Left ventricle myocardium inferior (tissue), 1 donor: ENCODE results near the gene HDAC4. TPM values are rescaled to one million over a fixed set of nuclear protein-coding genes. Genes with fewer than 3 reads are reported as not detected.

Source experiments
- DNase-seq: peaks from one replicate; pipeline ENCODE4 v3.0.0-alpha.2; 2020
- H3K27ac ChIP-seq: fragments of 200-600 bp; replicated peaks from 2 replicates; pipeline ENCODE4 v1.8.0; 2021
- H3K27me3 ChIP-seq: fragments of 200-600 bp; 2 replicates; pipeline ENCODE4 v1.8.0; 2021; ENCODE audit warnings: low read depth
- H3K36me3 ChIP-seq: fragments of 200-600 bp; 2 replicates; pipeline ENCODE4 v1.8.0; 2021
- H3K4me1 ChIP-seq: fragments of 200-600 bp; 2 replicates; pipeline ENCODE4 v1.8.0; 2021
- H3K4me3 ChIP-seq: fragments of 200-600 bp; 2 replicates; pipeline ENCODE4 v1.8.0; 2021; ENCODE audit warnings: mild to moderate bottlenecking, moderate library complexity
- H3K9me3 ChIP-seq: fragments of 200-600 bp; replicated peaks from 2 replicates; pipeline ENCODE4 v1.8.0; 2021
- intact Hi-C: fragments of 100-400 bp; cut with micrococcal nuclease; formaldehyde crosslinking; loops from one replicate; pipeline ENCODE4 v1.11.0; 2022
- total RNA-seq: library from RNA; stranded (reverse); fragmentation: NEBNext Ultra II Directional; extraction: Animal tissue kit (Norgen Biotek cat#: 25700); gene quantifications from one replicate; pipeline ENCODE4 v1.2.1, GENCODE V29; 2021
- TF ChIP-seq, protein P1 (sequence below): fragments of 200-600 bp; IDR thresholded peaks from 2 replicates; pipeline ENCODE4 v1.8.0; 2021; ENCODE audit warnings: antibody characterized with exemption, mild to moderate bottlenecking, borderline replicate concordance
- donor health status: DM: no; HTN: yes; CAD: no; lungs with severe emphysema.

Gene HDAC4
- total RNA-seq, 1 donor from 2014 or later = 23.9 TPM

DNA sequence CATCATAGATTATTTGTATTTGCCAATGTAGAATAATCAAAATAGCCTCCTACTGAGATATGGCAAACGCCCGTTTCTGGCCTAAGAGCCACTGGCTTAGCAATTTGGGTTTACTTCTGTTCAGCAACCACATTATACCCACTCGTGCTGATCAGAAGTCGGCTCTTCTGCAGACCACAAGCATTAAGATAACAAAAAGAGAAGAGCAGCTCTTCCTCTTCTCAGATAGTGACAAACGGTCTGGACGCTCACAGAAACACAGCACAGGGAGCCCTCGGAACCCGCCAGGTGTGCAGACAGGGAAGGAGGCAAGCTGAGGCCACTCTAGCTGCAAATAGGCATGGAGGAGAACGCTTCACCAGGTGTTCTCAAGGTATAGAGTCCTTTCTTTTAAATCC is 164.0 kb downstream of the HDAC4 start:
- DNase-seq = no peak
- no peaks in the 10 kb centered on the region for H3K27me3 ChIP-seq
- H3K9me3 ChIP-seq = no peaks in the 10 kb centered on the region
- H3K4me3 ChIP-seq = no peak overlapping the region
- no peaks in the 10 kb centered on the region for H3K36me3 ChIP-seq
- intact Hi-C loops = no loop called here
- no peak overlapping the region for H3K27ac ChIP-seq
- peaks cover 41% of the 10 kb centered on the region for H3K4me1 ChIP-seq
- TF ChIP-seq, protein P1, sequence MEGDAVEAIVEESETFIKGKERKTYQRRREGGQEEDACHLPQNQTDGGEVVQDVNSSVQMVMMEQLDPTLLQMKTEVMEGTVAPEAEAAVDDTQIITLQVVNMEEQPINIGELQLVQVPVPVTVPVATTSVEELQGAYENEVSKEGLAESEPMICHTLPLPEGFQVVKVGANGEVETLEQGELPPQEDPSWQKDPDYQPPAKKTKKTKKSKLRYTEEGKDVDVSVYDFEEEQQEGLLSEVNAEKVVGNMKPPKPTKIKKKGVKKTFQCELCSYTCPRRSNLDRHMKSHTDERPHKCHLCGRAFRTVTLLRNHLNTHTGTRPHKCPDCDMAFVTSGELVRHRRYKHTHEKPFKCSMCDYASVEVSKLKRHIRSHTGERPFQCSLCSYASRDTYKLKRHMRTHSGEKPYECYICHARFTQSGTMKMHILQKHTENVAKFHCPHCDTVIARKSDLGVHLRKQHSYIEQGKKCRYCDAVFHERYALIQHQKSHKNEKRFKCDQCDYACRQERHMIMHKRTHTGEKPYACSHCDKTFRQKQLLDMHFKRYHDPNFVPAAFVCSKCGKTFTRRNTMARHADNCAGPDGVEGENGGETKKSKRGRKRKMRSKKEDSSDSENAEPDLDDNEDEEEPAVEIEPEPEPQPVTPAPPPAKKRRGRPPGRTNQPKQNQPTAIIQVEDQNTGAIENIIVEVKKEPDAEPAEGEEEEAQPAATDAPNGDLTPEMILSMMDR = no peak

DNA sequence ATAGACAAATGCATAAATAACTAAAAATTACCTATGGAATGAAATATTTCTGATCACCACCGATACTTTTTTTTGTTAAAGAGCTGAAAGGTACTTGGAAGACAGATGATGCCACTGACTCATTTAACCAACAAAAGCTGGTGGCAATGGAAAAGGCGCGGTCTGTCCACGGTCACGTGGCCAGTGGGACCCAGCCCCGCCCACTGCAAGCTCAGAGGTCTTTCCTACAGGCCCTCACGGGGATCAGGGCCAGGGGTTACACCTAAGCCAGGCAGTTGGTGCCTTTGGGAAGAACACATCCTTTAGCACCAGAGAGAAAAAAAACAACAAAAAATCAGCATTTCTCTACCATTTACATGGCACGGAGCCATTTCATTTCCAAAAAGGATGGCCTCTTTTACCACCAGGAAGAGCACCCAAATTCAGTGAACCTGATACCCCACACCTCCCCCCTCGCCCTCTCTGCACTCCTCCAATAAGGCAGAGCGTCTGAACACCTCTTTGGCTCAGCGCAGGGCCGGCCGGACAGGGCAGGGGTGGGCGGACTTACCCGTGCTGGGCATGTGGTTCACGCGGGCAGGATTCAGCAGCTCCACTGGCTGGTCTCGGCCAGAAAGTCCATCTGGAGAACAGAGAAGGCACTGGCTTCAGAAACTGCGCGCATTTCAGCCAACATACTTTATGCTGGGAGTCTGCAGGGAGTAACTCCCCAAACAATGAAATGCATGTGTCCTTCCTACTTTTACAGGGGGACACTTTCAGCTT is 164.6 kb downstream of the HDAC4 start:
- Histone ChIP-seq H3K27ac (no peak overlapping the region), H3K36me3 (no peaks in the 10 kb centered on the region), H3K4me3 (no peak overlapping the region), H3K27me3 (no peaks in the 10 kb centered on the region), H3K9me3 (no peaks in the 10 kb centered on the region), H3K4me1 (peaks cover 37% of the 10 kb centered on the region)
- DNase-seq = no peak
- intact Hi-C loops = no loop called here
- TF ChIP-seq, protein P1 = no peak

DNA sequence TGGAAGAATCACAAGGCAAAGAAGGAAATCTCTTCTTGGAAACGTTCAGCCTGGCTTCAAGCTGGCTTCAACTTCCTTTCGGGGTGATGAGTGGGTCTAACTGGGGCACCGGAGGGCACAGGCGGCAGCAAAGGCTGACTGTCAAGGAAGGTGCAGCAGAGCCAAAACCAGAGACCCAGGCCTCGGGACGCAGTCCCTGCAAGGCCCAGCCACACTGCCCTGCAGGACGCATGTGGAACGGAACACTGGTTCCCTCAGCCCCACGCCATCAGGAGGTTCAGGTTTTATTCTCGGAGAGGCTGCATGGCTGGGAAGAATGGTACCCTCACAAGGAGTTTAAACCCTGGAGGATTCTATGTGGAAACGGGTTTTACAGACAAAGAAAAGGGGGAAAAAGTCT is 165.5 kb downstream of the HDAC4 start:
- TF ChIP-seq, protein P1 = no peak
- no peaks in the 10 kb centered on the region for H3K27me3 ChIP-seq

DNA sequence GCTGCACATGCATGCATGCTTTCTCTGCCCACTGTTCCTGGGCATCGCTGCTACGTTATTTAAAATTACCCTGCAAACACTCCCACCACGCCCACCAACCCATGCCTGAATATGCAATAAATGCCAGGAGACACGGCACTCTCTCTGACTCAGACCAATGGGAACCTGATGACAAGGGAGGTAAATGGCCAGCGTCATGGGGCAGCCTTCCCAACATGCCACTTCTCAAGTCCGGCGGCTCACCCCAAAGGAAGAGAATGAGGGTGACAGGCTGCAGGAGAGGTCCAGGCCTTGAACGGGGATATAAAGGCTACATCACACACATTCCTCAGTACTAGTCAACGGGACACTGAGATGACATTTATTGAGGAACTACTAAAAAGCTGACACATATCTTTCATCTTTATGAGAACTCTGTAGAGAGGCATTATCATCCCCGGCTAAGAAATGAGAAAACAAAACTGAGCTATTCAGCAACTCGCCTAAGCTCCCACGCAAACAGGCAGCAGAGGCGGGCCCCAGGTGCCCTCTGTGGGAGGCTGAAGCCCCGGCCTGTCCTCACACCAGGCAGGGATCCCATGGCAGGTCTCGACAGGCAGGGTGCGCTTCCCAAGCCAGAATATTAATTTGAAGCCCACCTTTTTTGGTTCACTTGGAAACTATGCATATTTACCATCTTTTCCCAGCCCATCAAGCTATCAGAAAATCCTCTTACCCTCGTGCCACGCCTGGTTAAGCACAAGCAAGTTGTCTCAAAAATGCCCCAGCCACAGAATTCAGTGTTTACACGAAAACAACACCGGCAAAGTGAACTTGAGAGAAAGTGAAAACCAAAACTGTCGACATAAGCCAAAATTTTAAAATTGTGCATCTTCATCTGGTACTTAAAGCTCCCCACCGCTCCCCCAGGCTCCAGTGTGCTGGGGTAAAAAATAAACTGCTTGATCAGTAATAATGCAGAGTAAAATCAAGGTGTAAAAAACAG is 166.3 kb downstream of the HDAC4 start:
- no peak overlapping the region for H3K4me3 ChIP-seq
- TF ChIP-seq, protein P1 = no peak
- DNase-seq = no peak
- intact Hi-C loops = no loop called here
- no peaks in the 10 kb centered on the region for H3K36me3 ChIP-seq
- H3K4me1 ChIP-seq = peaks cover 34% of the 10 kb centered on the region
- no peaks in the 10 kb centered on the region for H3K27me3 ChIP-seq
- no peak overlapping the region for H3K27ac ChIP-seq
- H3K9me3 ChIP-seq = no peaks in the 10 kb centered on the region

More for the DNA sequence above, 165.5 kb downstream of the HDAC4 start:
- Histone ChIP-seq H3K4me1 (peaks cover 37% of the 10 kb centered on the region), H3K36me3 (no peaks in the 10 kb centered on the region), H3K4me3 (no peak overlapping the region), H3K9me3 (no peaks in the 10 kb centered on the region), H3K27ac (no peak overlapping the region)
- no peak for DNase-seq
- intact Hi-C loops = no loop called here

DNA sequence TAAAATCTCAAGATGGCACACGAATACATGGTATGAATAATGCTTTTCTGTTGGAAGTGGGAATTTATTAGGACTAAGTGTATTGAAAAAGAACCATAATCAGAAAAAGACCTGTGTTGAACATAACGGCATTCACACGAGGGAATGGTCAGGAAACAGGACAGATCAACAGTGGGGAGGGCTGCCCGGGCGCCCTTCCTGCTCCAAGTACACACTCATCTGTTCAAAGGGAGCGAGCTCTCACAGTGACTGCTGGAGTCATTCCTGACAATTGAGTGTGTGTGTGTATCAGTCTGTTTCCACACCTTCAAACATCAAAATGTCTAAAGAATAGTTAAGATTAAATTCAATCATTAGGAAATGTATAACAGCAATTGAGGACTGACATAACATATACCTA is 167.2 kb downstream of the HDAC4 start:
- Histone ChIP-seq H3K9me3 (no peaks in the 10 kb centered on the region), H3K27ac (no peak overlapping the region), H3K4me3 (no peak overlapping the region), H3K36me3 (no peaks in the 10 kb centered on the region), H3K4me1 (peaks cover 34% of the 10 kb centered on the region), H3K27me3 (no peaks in the 10 kb centered on the region)
- TF ChIP-seq, protein P1 = no peak
- no peak for DNase-seq
- intact Hi-C loops = no loop called here
